GM21619 (cell line): ENCODE results near the gene PLCD3.

ENCODE experiments used
- ATAC-seq: cut with Tn5 transposase; IDR thresholded peaks from one replicate; pipeline ENCODE4 v1.9.1; 2021; ENCODE audit not compliant: unreplicated experiment

PLCD3 gene

DNA sequence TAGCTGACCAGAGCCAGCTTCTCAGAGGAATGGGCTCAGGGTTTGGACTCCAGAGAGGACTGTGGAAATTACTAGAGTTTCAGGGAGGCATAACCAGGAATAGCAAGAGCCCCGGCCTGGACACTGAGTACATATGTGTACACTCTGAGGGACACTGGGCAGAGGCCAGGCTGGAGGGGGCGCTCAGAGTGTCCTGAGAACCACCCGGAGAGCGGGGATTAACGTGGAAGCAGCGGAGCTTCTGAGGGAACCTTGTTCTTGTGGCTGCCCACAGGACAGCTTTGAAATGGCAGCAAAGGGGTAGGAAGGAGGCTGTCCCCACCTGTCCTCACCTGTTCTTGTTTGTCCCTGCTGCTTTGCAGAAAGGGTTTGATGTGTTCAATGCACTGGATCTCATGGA is 27.8 kb downstream of the PLCD3 start:
- ATAC-seq = no peak

DNA sequence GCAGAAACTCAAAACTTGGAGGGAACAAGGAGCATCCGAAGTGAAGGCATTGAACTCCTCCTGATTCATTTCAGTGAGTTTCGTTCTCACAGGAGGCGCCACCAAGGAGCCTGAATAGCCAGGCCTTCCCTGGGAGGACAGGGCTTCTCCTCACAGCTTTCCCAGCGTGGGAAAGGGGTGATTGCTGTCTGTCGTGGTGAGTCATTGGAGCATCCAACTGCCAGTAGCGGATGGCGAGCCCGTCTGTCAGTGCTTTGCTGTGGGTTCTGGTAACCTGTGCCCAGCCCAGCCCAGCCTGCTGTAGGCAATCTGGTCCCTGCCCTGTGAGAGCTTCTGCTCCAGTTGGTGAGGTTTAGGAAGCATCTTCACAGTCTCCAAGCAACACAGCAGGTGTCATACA is 28.3 kb downstream of the PLCD3 start:
- no peak for ATAC-seq

DNA sequence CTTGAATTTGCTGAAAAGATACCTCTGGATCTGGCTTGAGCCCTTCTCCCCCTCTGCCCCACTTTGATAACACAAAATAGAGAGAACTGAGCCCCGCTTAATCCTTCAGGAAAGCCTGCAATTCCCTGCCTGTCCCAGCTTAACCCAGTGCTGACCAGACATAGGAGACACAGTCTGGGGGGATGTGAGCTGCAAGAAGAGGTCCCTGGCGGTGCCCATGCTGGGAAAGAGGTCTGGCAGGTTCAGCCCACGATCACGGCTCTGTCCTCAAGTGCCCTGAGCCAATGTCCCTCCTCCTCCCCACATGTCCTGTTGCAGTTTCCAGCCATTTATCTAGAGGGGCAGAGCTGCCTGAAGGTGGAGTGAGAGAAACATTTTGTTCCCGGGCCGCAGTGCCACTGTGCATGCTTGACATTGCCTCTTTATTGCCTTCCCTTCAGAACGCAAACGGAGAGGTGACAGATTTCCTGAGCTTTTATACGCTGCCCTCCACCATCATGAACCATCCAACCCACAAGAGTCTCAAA is 29.0 kb downstream of the PLCD3 start:
- no peak for ATAC-seq

DNA sequence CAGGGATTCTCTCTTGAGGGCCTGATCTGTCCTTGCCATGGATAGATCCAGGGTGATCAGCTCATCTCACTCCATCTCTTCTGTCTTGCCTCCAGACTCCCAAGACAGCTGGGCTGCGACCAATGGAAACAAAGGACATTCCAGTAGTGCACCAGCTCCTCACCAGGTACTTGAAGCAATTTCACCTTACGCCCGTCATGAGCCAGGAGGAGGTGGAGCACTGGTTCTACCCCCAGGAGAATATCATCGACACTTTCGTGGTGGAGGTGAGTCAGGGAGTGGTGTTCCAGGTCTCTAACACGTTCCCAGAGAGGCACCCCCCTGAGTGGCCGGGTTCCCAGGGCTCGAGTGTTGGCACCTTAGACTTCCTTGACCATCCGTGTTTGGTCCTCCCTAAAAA is 29.5 kb downstream of the PLCD3 start:
- no peak for ATAC-seq

DNA sequence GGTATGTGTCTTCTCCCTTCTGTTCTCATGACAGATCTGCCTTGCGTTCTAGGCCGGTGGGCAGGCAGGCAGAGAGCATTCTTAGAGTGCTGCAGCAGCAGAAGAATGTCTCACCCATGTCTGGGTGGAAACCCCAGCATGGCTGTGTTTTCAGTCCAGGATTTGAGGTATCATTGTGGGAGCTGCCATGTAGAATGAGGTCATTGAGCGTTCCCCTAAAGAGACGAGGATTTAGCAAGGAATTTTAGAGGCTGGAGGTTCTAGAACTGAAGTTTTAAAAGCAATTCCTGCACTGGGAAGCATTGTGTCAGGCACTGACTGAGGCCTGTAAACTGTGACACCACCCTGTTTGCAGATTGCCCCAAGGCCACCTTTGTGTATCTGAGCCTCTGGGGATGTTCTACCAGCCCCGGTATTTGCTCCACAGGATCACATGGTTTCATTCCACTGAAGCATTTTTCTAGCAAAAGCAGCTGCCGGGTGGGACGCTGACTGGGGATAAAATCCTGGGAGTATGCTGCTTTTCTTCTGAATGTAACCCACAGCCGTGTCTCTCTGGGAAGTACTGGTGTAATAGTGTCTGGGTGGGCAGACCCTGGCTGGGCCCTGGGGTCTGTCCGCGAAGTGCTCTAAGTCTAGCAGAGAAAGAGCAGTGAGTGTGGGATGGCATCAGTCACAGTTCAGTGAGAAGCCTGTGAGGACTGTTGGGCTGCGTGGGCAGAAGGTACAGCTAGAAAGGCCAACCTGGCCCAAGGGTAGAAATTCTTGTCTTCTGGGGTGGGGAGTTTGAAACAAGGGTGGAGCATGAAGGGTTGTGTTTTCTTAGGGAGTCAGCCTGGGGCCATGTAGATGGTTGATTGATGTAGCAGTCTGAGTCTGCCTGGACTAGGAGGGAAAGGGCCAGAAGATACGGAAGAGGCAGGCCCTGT is 30.2 kb downstream of the PLCD3 start:
- ATAC-seq = no peak

DNA sequence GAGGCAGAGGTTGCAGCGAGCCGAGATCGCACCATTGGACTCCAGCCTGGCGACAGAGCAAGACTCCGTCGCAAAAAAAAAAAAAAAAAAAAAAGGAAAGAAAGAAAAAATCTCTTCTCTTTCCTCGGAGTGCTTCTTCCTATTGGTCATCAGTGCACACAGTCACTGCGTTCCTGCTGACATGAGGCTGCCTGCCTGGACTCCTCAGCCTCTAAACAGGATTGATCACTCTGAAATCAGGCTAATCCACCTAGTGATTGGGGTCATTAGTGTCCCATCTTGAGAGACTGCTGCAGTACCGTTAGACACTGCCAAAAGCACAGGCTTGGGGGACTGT is 30.8 kb downstream of the PLCD3 start:
- ATAC-seq = no peak

DNA sequence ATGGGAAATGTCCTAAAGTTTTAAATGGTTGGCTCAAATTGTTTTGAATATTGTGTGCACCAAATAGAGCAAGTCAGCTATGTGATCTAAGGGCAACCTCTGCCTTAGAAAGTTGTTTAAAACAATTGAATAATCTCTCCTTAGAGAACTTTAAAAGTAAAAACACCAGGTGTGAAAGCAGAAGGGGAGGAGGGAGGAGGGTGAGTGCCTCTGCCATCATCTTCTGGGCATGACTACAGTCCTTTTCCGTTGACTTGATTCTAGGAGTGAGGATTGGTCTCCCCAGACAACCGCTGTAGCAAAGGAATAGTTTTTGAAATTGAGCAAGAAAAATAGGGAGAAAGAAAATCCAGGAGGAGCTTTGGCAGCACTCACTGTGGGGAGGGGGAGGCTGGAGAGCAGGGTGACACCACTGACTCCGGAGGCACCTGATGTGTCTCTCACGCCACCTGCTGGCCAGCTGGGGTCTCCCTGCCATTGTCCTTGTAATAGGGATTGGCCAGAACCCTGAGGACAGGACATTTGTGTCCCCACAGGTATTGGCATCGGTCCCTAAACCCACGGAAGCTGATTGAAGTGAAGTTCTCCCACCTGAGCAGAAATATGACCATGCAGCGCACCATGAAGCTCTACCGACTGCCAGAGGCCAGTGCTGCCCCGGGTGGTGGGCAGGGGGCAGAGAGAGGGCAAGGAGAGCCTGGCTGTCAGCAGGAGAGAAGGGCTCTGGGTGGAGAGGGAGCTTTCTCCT is 33.3 kb downstream of the PLCD3 start:
- ATAC-seq = no peak

DNA sequence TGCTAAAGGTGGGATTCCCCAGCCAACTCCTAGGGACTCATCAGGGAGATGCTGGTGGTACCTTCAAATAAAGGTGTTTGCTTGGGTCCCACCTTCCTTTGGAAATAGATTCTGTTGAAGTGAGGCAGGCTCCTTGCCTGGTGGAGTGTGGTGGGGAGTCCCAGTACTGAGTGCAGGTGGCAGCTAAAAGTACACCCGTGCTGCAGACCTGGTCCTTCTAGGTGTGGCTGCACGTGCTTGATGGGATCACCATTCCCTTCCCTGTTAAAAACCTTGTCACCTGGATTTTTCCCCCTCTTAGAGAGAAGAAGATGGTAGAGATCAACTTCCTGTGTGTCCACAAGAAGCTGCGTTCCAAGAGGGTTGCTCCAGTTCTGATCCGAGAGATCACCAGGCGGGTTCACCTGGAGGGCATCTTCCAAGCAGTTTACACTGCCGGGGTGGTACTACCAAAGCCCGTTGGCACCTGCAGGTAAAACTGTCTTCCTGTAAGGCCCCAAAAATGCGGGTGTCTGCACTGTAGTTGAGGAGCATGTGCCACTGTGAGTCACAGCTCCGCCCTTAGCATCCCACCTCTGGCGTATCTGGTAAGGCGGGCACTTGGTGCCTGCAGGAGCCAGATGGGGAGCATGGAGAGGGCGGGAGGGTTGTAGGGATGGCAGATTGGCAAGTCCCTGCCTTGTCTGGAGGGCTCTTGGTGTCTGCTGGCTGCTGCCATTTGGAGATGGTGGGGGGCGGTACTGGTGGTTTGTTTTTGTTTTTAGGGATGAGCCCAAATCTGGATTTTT is 34.0 kb downstream of the PLCD3 start:
- no peak for ATAC-seq

DNA sequence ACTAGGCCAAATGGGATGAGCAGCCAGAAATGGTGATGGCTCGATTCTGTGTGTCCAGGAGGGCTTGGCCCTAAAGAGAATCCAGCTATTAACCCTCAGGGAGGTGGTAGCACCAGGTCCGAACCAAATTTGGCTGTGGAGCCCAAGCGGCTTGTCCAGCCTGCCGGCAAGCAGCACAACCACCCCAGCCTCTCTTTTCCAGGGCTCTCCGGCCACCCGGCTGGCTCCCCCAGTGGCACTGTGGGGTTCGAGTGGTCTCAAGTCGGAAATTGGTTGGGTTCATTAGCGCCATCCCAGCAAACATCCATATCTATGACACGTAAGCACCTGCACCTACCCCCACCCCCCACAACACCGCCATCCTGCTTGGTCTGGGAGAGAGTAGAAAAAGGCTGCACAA is 35.4 kb downstream of the PLCD3 start:
- ATAC-seq = no peak

DNA sequence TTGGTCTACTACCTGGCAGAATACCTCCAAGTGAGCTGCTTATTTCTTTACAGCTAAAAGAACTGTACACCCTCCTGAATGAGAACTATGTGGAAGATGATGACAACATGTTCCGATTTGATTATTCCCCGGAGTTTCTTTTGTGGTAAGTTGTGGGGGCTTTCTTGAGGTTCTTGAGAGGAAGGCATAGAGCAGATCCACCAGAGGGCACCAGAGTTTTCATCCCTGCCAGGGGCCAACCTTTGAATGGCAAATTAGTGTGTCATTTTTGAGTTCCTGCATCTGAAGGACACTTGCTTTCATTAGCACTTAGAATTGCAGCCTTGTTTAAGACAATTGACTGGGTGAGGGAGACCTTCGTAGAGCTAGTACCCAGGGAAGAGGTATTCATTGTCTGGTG is 36.2 kb downstream of the PLCD3 start:
- no peak for ATAC-seq

DNA sequence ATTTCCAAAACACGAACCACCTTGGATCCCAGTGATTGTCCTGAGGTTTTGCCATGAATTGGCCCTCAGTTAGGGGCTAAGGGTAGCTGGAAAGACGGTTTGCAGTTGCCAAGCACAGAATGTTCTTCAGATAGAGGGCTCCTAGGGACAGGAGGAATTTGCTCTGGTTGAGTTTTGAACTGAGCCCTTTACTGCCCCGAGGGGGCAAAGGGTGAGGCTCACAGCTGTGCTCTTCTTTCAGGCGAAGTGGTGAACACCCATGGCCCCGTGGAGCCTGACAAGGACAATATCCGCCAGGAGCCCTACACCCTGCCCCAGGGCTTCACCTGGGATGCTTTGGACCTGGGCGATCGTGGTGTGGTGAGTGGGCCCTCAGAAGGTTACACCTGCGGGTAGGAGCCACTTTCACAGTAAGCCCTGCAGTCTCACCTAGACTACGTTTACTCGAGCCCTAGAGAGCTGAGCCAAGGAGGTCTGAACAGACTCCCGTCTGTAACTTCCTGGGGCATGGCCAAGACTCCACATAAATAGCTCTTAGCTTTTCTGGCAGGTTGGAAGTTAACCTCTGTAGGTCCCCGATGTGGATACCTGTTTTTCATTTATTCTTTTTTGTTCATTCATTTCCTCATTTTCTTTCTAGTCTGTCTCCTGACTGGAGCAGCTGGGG is 38.7 kb downstream of the PLCD3 start:
- ATAC-seq = no peak

DNA sequence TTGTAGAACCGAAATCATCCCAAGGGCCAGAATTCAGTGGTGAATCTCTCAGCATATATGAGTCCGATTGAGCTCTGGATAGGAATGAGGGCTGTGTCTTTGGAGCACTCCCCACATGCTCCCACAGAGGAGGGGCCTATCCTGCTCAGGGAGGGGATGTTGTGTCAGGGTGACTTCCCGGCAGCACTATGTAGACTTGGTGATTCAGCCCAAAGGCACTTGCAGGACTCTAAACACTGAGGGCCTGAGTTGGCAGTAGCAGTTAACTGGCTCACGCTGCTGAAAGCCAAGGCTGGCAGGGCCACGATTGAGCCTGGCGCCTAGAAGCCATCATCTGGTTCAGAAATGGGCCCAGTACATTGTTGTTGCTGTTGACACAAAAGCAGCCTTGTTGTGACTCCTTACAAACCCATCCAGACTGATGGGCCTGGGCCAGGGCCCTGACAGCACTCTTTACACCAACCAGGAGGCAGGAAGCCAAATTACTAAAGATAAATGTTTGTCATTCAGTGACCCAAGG is 39.3 kb downstream of the PLCD3 start:
- no peak for ATAC-seq

DNA sequence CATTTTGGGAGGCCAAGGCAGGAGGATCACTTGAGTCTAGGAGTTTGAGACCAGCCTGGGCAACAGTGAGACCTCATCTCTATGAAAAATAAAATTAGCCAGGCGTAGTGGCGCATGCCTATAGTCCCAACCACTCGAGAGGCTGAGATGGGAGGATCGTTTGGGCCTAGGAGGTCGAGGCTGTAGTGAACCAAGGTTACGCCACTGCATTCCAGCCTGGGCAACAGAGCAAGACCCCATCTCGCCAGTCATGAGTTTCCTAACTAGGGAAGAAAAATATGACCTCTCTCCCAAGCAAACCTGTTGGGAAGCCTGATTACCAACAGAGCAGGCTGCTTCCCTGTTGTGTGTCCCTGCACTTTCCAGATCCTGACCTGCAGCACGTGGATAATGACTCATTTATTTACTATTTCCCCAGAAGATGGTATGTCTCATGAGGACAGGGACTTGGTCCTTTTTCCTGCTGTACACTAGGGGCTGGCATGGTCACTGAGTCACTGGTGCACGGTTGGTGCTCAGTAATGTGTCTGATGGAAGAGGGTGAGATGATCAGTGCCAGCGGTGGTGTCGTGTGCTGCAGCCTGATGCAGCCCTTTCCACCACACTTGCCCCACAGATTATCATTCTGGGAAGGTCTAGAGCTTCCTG is 40.4 kb downstream of the PLCD3 start:
- ATAC-seq = no peak

DNA sequence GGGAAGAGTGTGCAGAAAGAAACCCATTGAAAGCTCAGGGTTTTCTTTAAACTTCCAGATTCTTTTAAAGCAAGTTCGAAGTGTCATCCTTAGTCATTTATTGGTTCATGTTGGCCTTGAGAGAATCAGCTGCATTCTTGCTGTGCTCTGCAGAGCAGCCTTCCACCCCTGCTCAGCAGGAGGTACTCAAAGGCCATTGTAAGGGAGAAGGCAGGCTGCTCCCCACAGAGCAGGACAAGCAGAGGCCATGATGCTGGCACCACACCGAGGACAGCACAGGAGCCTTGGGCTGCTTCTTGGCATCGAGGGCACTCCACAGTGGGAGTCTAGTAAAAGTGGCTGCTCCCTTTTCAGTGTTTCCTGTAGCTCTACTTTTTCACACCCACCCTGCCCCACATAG is 41.6 kb downstream of the PLCD3 start:
- ATAC-seq = no peak

DNA sequence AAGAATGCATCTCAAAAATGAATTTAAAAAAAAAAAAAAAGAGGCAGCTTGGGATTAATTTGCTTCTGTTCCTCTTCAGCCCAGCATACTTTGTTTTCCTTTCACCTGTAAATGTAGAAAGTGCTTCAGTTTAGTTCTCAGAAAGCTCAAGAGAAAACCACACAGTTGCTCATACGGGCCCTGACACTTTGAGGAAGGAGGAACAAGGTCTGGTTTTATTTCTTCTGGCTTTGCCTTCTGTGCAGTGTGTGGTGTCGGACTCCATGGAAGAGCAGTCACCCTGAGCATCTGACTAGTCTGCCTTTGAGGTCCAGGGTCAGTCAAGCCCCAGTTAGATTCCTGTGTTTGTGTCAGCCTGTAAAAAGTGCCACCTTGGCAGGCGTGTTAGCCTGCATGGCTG is 43.6 kb downstream of the PLCD3 start:
- no peak for ATAC-seq

DNA sequence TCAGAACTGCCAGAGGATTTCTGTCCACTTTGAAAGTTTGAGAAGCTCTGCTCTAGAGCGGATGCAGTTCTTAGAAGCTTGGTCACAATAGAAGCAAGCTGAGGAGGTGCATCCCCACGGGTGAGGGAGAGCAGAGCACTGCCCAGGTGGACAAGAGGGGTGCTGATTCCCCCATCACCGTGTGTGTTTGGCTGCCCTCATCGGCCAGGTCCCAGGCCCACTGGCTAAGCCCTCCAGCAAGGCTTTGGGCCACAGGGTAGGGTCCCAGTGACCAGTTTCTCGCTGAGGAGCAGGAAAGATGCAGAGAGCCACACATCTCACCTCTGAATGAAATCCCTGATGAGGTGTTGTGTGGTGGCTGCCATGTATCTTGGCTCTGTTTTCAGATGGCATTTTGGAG is 44.3 kb downstream of the PLCD3 start:
- no peak for ATAC-seq

DNA sequence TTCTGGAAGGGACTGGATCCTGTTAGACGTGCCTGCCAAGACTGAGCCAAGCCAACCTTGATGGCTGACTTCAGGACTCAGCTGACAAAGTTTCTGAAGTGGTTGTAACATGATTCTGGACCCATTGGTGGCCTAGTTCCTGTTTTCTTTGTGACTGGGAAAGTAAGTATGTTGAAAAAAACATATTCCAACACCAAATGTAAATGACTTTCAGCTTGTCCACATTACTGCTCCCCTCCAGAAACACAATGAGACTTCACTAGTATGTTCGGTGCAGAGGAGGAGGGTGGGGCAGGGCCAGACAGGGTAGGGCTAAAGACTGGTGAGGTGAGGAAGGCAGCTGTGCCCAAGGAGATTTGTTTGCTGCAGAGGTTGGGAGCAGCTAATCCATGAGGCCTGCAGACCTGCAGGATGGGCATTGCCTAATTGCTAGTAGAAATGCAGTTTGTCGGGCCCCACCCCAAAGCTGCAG is 44.8 kb downstream of the PLCD3 start:
- ATAC-seq = no peak

DNA sequence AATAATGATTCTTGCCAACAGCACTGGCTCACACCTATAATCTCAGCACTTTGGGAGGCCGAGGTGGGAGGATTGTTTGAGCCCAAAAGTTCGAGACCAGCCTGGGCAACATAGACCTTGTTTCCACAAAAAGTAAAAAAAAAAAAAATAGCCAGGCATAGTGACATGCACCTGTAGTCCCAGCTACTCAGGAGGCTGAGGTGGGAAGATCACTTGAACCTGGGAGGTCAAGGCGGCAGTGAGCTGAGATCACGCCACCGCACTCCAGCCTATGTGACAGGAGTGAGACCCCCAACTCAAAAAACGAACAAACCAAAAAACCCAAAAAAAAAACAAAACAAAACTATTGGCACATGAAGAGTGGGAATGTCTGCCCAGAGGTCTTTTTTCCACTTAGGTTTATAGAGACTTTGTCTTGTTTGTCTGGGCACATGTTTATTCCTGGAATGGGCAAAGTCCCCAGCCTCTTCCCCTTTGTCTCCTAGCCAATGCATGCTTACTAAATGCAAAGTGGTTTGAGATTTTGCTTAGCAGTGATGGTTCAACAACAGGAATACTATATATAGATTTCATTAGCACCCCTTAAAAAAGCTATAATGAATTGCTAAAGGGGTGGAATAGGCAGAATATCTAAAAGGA is 45.3 kb downstream of the PLCD3 start:
- no peak for ATAC-seq

DNA sequence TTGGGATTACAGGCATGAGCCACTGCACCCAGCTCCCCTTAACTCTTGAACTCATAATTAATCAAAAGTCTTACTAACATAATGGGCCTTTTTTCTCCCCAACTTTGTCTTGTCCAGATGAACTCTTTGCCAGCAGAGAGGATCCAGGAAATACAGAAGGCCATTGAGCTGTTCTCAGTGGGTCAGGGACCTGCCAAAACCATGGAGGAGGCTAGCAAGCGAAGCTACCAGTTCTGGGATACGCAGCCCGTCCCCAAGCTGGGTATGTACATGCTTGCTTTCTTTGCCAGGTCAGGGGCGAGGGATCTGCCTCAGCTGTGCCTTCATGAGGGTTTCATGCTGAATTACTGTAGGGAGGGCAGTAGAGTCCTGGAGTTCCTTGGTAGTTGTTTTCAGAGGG is 45.9 kb downstream of the PLCD3 start:
- ATAC-seq = no peak
